IMR-90 (cell line): Measurements from ENCODE around the gene B3GNT9. TPM values are rescaled to one million over a fixed set of nuclear protein-coding genes. Genes with fewer than 3 reads are reported as not detected.

ENCODE experiments used
- ATAC-seq: fragments of 200-7000 bp; cut with Tn5 transposase; 2 replicates; pipeline ENCODE4 v1.9.1; 2020; ENCODE audit warnings: low read depth, mild to moderate bottlenecking, moderate library complexity
- BruUV-seq: library from RNA; stranded (reverse); fragments of 400-500 nt; replicated peaks from 2 replicates; lab custom pipeline; 2021; lab: Mats Ljungman, UMichigan
- CTCF ChIA-PET: fragments of 300-600 bp; formaldehyde crosslinking; extraction: SDS; loops from one replicate; lab custom pipeline; 2021; ENCODE audit warnings: antibody characterized with exemption; lab: Yijun Ruan, JAX
- POLR2A ChIA-PET: fragments of 300-600 bp; sonication (Branson Sonifier 250); formaldehyde crosslinking; loops from one replicate; lab custom pipeline; 2022; ENCODE audit warnings: antibody characterized with exemption; ENCODE audit not compliant: unreplicated experiment; lab: Charles Lee
- DNase-seq: peaks from one replicate; pipeline ENCODE4 v3.0.0; 2013
- H2AFZ ChIP-seq: replicated peaks from 2 replicates; pipeline ENCODE3; 2013; ENCODE audit warnings: low read length, mild to moderate bottlenecking; ENCODE audit not compliant: poor library complexity
- H2AK5ac ChIP-seq: 2 replicates; pipeline ENCODE4 v1.6.1; 2013; ENCODE audit warnings: low read depth, low read length, inconsistent platforms
- H2AK9ac ChIP-seq: replicated peaks from 2 replicates; pipeline ENCODE3; 2013; ENCODE audit warnings: mild to moderate bottlenecking, low read depth, low read length, moderate library complexity; ENCODE audit not compliant: poor library complexity
- H2BK120ac ChIP-seq: 2 replicates; pipeline ENCODE4 v1.6.1; 2013; ENCODE audit warnings: low read depth, low read length, inconsistent platforms
- H2BK15ac ChIP-seq: 3 replicates; pipeline ENCODE4 v1.6.1; 2013; ENCODE audit warnings: low read depth, low read length, inconsistent platforms
- H2BK20ac ChIP-seq: 2 replicates; pipeline ENCODE4 v1.6.1; 2013; ENCODE audit warnings: low read depth, mild to moderate bottlenecking, inconsistent platforms, low read length, moderate library complexity
- H2BK5ac ChIP-seq: 2 replicates; pipeline ENCODE4 v1.6.1; 2013; ENCODE audit warnings: mild to moderate bottlenecking, low read depth, low read length, inconsistent platforms; ENCODE audit not compliant: poor library complexity, severe bottlenecking
- H3K14ac ChIP-seq: replicated peaks from 2 replicates; pipeline ENCODE4 v1.6.1; 2013; ENCODE audit warnings: low read depth, low read length, inconsistent platforms
- H3K18ac ChIP-seq: 2 replicates; pipeline ENCODE4 v1.6.1; 2013; ENCODE audit warnings: low read depth, low read length, control low read depth
- H3K23ac ChIP-seq: 2 replicates; pipeline ENCODE4 v1.6.1; 2013; ENCODE audit warnings: low read depth, low read length, inconsistent platforms
- H3K27ac ChIP-seq: 2 replicates; pipeline ENCODE4 v1.5.1; 2013; ENCODE audit warnings: mild to moderate bottlenecking, control low read depth, low read length; ENCODE audit not compliant: insufficient read depth
- H3K27me3 ChIP-seq: 2 replicates; pipeline ENCODE4 v1.6.1; 2013; ENCODE audit warnings: low read length; ENCODE audit not compliant: control insufficient read depth, insufficient read depth
- H3K36me3 ChIP-seq: 2 replicates; pipeline ENCODE4 v1.6.1; 2013; ENCODE audit warnings: low read length, mixed read lengths; ENCODE audit not compliant: control insufficient read depth, insufficient read depth
- H3K4ac ChIP-seq: 2 replicates; pipeline ENCODE4 v1.6.1; 2013; ENCODE audit warnings: low read depth, low read length, inconsistent platforms
- H3K4me1 ChIP-seq: 2 replicates; pipeline ENCODE4 v1.6.1; 2013; ENCODE audit warnings: low read length, mixed read lengths; ENCODE audit not compliant: control insufficient read depth, insufficient read depth
- H3K4me2 ChIP-seq: 2 replicates; pipeline ENCODE4 v1.6.1; 2013; ENCODE audit warnings: low read depth, mild to moderate bottlenecking, control low read depth, low read length, moderate library complexity
- H3K4me3 ChIP-seq: 2 replicates; pipeline ENCODE4 v1.5.1; 2013; ENCODE audit warnings: low read depth, mild to moderate bottlenecking, control low read depth, low read length, moderate library complexity; ENCODE audit not compliant: insufficient read depth
- H3K56ac ChIP-seq: 2 replicates; pipeline ENCODE4 v1.6.1; 2013; ENCODE audit warnings: low read length, inconsistent platforms; ENCODE audit not compliant: insufficient read depth; ENCODE audit errors: extremely low read depth
- H3K79me1 ChIP-seq, 2 experiments: 2 replicates each; pipeline ENCODE4 v1.6.1; 2013; ENCODE audit warnings: low read length in 2 of 2, inconsistent platforms in 1 of 2, low read depth in 1 of 2
- H3K9ac ChIP-seq: 2 replicates; pipeline ENCODE4 v1.6.1; 2013; ENCODE audit warnings: low read depth, low read length, control low read depth
- H3K9me1 ChIP-seq: 2 replicates; pipeline ENCODE4 v1.6.1; 2013; ENCODE audit warnings: low read length, inconsistent platforms; ENCODE audit not compliant: insufficient read depth
- H3K9me3 ChIP-seq: 2 replicates; pipeline ENCODE4 v1.6.1; 2013; ENCODE audit warnings: low read length; ENCODE audit not compliant: control insufficient read depth, insufficient read depth
- H4K20me1 ChIP-seq: 2 replicates; pipeline ENCODE4 v1.6.1; 2013; ENCODE audit warnings: low read length, inconsistent platforms; ENCODE audit not compliant: insufficient read depth
- H4K5ac ChIP-seq: 2 replicates; pipeline ENCODE4 v1.6.1; 2013; ENCODE audit warnings: mild to moderate bottlenecking, low read depth, low read length, control low read depth
- H4K8ac ChIP-seq, 2 experiments: 2 replicates each; pipeline ENCODE4 v1.6.1; 2013; ENCODE audit warnings: low read depth in 2 of 2, low read length in 2 of 2, control low read depth in 1 of 2, inconsistent platforms in 1 of 2
- H4K91ac ChIP-seq: 2 replicates; pipeline ENCODE4 v1.6.1; 2013; ENCODE audit warnings: low read depth, low read length, inconsistent platforms; ENCODE audit not compliant: insufficient read depth
- CEBPB ChIP-seq: IDR thresholded peaks from 2 replicates; pipeline ENCODE4 v1.6.1; 2012; ENCODE audit warnings: low read depth, low read length, improper control_type of control experiment
- ELK1 ChIP-seq: fragments of 150-350 bp; IDR thresholded peaks from 2 replicates; pipeline ENCODE4 v1.6.1; 2016; ENCODE audit warnings: low read depth, mild to moderate bottlenecking, low read length, moderate library complexity, borderline replicate concordance
- FOS ChIP-seq: fragments of 150-350 bp; IDR thresholded peaks from 2 replicates; pipeline ENCODE4 v1.6.1; 2016; ENCODE audit warnings: low read depth, low read length
- MAFK ChIP-seq: IDR thresholded peaks from 2 replicates; pipeline ENCODE4 v1.6.1; 2012; ENCODE audit warnings: low read depth, low read length, improper control_type of control experiment
- MAZ ChIP-seq: IDR thresholded peaks from 2 replicates; pipeline ENCODE4 v1.6.1; 2012; ENCODE audit warnings: low read depth, mild to moderate bottlenecking, low read length, improper control_type of control experiment, moderate library complexity, borderline replicate concordance
- MXI1 ChIP-seq: IDR thresholded peaks from 2 replicates; pipeline ENCODE4 v1.6.1; 2012; ENCODE audit warnings: low read depth, mild to moderate bottlenecking, low read length, moderate library complexity, borderline replicate concordance
- RAD21 ChIP-seq: IDR thresholded peaks from 2 replicates; pipeline ENCODE4 v1.6.1; 2012; ENCODE audit warnings: low read length, improper control_type of control experiment
- RCOR1 ChIP-seq: IDR thresholded peaks from 2 replicates; pipeline ENCODE4 v1.6.1; 2012; ENCODE audit warnings: mild to moderate bottlenecking, low read length, improper control_type of control experiment; ENCODE audit not compliant: insufficient replicate concordance
- SMC3 ChIP-seq: fragments of 150-350 bp; IDR thresholded peaks from 2 replicates; pipeline ENCODE4 v1.6.1; 2016; ENCODE audit warnings: low read depth, mild to moderate bottlenecking, antibody characterized with exemption, low read length, moderate library complexity
- WGBS, 2 experiments: methylation state at CpG; one replicate each; pipeline versions ENCODE4 v1.1.5 to v1.1.7; 2013; ENCODE audit warnings: missing lambda C conversion rate in 2 of 2; ENCODE audit not compliant: insufficient read length in 1 of 2; ENCODE audit errors: extremely low coverage in 2 of 2; 5-methylcytosine and 5-hydroxymethylcytosine counted together
- dilution Hi-C: fragments of 300-500 bp; cut with HindIII; formaldehyde crosslinking; loops from one replicate; pipeline ENCODE4 v1.14.3; 2018; ENCODE audit warnings: low sequenced_read_pairs; ENCODE audit not compliant: unreplicated experiment
- in situ Hi-C: fragments of 300-500 bp; cut with MboI; formaldehyde crosslinking; loops from 3 replicates; pipeline ENCODE4 v1.14.3; 2019; ENCODE audit warnings: low sequenced_read_pairs, inconsistent platforms, mixed read lengths
- intact Hi-C: fragments of 100-400 bp; cut with micrococcal nuclease; formaldehyde crosslinking; loops from 2 replicates; pipeline ENCODE4 v1.10.0; 2022
- polyA plus RNA-seq, 3 experiments: library from polyadenylated mRNA; depleted of rRNA; stranded (reverse); fragments of >200 nt; gene quantifications; 2 replicates each; pipeline ENCODE4 v1.2.3, GENCODE V29; 2012; ENCODE audit warnings: low replicate concordance in 1 of 3
- total RNA-seq: library from RNA; depleted of rRNA; stranded (reverse); fragments of >200 nt; gene quantifications from 2 replicates; pipeline ENCODE4 v1.2.3, GENCODE V29; 2012

Gene B3GNT9
- total and polyA plus RNA-seq, 2 of the 4 experiments (the other 2 are of a cell fraction) = 5.0 to 12.0 TPM

DNA sequence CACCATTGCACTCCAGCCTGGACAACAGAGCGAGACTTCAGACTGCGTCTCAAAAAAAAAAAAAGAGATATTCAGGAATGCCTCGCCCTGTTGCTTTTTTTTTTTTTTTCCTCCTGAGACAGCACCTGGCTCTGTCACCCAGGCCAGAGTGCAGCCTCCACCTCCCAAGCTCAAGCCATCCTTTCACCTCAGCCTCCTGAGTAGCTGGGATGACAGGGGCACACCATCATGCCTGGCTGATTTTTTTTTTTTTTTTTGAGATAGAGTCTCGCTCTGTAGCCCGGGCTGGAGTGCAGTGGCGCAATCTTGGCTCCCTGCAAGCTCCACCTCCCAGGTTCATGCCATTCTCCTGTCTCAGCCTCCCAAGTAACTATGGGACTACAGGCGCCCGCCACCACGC is 33.1 kb downstream of the B3GNT9 start:
- no peak overlapping the region for H4K91ac ChIP-seq
- H2AK5ac ChIP-seq = no peak overlapping the region
- H2BK120ac ChIP-seq = no peak overlapping the region
- no peak overlapping the region for H4K5ac ChIP-seq
- no peak for TF ChIP-seq RAD21
- no peak for TF ChIP-seq FOS
- no peak for TF ChIP-seq ELK1
- no peak for TF ChIP-seq CEBPB
- TF ChIP-seq MXI1 = no peak
- TF ChIP-seq MAFK = no peak
- TF ChIP-seq MAZ = no peak
- TF ChIP-seq RCOR1 = no peak
- no peak for TF ChIP-seq SMC3
- intact Hi-C loops = no loop called here
- no peak overlapping the region for H3K18ac ChIP-seq
- no peak overlapping the region for H3K4me2 ChIP-seq
- H3K27ac ChIP-seq = no peak overlapping the region
- DNase-seq (no peak), ATAC-seq (no peak)
- H2BK20ac ChIP-seq = no peak overlapping the region
- no peak overlapping the region for H3K56ac ChIP-seq
- CTCF ChIA-PET = no interaction called here
- H3K79me1 ChIP-seq = peaks cover 42 to 81% of the 10 kb centered on the region in 2 experiments
- H3K14ac ChIP-seq = no peak overlapping the region
- H3K36me3 ChIP-seq = peaks cover 12% of the 10 kb centered on the region
- H3K9me1 ChIP-seq = peaks cover 19% of the 10 kb centered on the region
- H2BK15ac ChIP-seq = no peak overlapping the region
- H4K20me1 ChIP-seq = peaks cover 59% of the 10 kb centered on the region
- no TSS peak for BruUV-seq
- H3K9ac ChIP-seq = no peak overlapping the region
- no peak overlapping the region for H2AK9ac ChIP-seq
- no peak overlapping the region for H3K4me3 ChIP-seq
- peaks cover 10% of the 10 kb centered on the region for H3K4me1 ChIP-seq
- H3K9me3 ChIP-seq = no peaks in the 10 kb centered on the region
- dilution Hi-C loops = no loop called here
- in situ Hi-C loops = no loop called here
- H3K27me3 ChIP-seq = no peaks in the 10 kb centered on the region
- no peak overlapping the region for H3K4ac ChIP-seq
- H2AFZ ChIP-seq = no peak overlapping the region
- no peak overlapping the region for H2BK5ac ChIP-seq
- no peak overlapping the region for H3K23ac ChIP-seq
- no CpG with 5 or more reads among the region's 9 CpGs for WGBS, 2 experiments
- POLR2A ChIA-PET = no interaction called here
- no peak overlapping the region for H4K8ac ChIP-seq
